Fibroblast of upper back skin (primary cell): ENCODE results near the gene CERS6.
"Not testable (repeated sequence)": the region's sequence is repeated elsewhere in the genome, so short reads cannot be mapped to it uniquely, and the experiment has no call there.

Source experiments
- DNase-seq: peaks from one replicate; pipeline ENCODE4 v3.0.0-alpha.2; 2013

CERS6 gene

GRCh38 chr2:168502852-168503251, 46.8 kb downstream of the CERS6 start:
- DNase-seq, result not testable (repeated sequence)

DNA sequence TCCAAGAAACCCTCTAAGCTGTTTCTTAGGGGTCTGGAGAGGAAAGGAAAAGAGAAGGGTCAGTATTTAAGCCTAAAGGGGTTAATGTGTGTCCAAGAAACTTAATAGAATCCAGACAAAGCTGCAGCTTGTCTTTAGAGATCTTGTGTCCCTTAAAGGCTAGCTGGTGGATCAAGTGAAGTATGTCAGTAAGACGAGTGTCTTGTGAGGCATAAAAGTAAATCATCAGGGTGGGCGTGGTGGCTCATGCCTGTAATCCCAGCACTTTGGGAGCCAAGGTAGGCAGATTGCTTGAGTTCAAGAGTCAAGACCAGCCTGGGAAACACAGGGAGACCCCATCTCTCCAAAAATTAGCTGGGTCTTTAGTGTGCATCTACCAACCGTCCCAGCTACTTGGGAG, 47.8 kb downstream of the CERS6 start:
- no peak for DNase-seq

DNA sequence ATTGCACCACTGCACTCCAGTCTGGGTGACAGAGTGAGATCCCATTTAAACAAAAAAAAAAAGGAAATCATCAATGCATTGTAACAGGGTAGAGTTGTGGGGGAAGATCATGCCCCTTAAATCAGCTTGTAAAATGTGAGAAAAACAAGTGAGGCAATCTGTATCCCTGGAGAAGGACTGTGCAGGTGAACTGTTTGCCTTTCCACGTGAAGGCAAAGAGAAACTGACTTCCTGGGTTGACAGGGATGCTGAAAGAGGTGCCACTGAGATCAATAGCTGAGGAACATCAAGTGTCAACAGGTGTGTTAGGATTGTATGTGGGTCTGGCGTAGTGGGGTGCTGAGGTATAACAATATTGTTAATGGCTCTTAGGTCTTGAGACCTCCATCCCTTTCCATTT, 48.3 kb downstream of the CERS6 start:
- DNase-seq, result no peak

- no peak for DNase-seq
These were observed 54.2 kb downstream of the CERS6 start for GRCh38 chr2:168510125-168510756.

DNA sequence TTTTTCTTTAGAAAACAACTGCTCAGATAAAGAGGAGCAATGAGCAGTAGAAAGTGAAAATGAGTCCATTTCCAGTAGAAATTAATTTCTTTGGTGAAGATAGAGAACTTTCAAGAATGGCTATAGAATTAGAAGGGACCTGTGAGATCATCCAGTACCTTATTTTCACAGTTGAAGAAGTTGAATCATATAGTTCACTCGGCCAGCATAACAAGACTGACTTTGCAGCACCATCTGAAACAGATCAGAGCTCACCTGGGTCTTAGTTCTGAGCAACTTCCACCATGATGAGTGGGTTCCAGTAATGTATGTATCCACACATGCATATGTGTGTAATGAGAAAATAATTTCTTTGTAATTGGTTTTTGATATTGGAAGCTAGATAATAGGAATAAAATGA, 58.6 kb downstream of the CERS6 start:
- no peak for DNase-seq

DNA sequence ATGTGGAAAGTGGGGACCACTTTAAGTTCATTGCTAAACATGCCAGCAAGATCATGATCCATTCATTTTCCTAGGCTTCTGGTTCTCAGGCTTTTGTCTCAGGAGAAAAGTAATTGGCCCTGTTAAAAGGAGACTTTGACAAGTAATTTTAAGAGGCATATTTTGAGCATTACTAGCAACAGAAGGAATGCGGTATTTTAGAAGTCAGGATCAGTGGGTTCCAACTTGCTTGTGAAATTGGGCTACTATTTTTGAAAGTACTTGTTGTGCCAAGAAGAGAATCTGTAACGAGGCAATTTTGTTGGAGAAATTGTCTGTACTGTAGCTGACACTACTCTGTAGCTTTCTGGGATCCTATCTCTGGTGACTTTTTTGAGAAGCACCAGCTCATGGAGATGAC, 59.4 kb downstream of the CERS6 start:
- DNase-seq, result peak; percentile 91

DNA sequence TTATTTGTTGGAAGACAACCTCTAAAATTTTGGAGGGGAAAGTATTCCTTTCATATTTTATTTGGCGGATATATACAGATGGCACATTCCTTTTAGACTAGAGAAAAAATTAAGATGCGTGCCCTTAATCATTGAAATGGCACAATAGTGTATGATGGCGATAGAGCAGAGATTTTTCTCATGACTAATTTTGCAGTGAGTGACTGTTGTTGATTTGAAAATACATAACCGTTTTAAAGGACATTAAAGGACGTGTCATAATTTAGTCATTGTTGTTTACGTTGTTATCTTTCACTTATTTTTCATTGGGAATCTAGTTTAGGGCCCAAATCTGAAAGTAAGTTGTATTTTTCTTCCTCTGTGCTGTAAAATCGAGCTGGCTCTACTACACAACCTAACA, 61.7 kb downstream of the CERS6 start:
- no peak for DNase-seq

DNA sequence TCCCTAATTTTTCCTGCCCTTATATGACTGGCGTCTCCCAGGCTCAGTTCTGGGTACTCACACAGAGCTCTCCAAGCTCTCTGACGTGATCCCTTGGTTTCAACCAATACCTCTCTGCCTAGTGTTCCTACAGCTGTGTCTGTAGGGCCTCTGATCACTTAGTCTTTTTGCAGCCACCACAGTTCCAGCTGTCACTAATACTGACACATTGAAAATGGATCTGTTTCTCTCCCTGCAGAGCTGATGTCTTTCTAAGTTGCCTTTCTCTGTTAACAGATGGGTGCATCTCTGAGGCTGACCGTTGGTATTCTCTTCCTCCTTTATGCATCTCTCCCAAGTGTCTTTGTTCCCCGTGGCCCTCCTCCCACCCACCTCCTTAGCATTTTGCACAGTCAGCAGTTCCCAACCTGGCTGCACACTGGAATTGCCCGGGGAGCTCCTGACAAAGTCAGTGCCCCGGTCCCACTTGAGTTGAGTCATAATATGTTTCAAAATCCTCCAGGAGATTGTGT, 62.5 kb downstream of the CERS6 start:
- DNase-seq, result peak; percentile 39

DNA sequence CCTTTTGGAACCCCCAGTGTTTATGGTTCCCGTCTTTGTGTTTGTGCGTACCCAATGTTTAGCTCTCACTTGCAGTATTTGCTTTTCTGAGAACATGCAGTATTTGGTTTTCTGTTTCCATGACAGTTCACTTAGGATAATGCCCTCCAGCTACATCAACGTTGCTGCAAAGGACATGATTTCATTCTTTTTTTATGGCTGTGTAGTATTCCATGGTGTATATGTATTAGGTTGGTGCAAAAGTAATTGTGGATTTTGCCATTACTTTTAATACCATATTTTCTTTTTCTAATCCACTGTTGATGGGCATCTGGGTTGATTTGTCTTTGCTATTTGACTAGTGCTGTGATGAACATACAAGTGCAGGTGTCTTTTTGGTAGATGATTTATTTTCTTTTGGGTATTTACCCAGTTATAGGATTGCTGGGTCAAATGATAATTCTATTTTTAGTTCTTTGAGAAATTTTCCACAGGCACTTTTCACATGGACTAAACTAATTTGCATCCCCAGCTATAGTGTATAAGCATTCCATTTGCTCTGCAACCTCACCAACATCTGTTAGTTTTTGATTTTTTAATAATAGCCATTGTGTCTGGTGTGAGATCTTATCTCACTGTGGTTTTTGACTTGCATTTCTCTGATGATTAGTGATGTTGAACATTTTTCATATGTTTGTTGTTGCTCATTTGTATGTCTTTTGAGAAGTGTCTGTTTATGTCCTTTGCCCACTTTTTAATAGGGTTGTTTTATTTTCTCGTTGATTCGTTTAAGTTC, 63.6 kb downstream of the CERS6 start:
- no peak for DNase-seq

DNA sequence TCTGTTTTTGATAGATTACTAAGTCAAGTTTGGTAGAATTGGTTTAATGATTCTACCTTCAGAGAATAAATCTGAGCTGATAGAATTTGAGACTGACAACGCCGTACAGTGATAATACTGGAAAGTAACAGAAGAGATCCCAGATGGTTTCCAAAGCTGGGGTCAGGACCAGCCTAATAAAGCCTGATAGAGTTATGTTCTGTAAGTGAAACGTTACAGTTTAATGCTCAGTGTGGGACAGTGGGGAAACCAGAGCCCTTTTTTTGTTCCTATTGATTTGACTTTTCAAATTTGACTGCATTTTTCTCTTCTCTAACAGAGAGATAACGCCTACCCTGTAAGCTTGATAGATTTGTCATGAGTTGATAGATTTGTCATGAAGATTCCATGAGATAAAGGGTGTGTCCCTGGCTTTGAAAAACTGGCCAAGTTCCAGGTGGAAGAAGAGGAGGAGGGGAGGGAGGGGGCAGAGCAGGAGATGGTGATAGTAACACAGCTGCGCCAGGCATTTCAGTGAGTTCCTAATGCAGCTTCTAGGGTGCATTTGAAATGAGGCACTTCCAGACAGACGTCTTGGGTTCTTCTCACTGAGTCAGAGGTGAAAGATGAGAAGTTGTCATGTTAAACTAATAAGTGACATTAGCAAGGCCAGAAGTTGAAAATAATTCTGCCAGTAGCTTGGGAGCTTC, 65.1 kb downstream of the CERS6 start:
- peak; percentile 28 for DNase-seq

- no peak for DNase-seq
These were observed 66.4 kb downstream of the CERS6 start for GRCh38 chr2:168522446-168522845.

GRCh38 chr2:168524005-168524404, 67.9 kb downstream of the CERS6 start:
- no peak for DNase-seq

DNA sequence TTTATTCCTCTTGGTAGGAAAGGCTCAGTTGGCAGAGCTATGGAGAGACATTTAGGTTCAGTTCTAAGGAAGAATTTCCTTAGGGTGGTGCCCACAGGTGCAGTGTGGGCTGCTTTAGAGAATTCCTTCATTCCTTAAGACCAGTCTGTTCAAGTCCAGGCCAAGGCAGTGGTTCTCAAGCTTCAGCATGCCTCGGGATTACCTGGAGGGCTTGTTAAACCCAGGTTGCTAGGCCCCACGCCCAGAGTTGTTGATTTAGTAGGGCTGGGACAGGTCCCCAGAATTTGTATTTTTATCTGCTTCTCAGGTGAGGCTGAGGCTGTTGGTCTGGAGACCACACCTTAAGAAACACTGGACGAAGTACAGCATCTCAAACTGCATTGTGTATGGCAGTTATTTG, 68.9 kb downstream of the CERS6 start:
- DNase-seq, result no peak

DNA sequence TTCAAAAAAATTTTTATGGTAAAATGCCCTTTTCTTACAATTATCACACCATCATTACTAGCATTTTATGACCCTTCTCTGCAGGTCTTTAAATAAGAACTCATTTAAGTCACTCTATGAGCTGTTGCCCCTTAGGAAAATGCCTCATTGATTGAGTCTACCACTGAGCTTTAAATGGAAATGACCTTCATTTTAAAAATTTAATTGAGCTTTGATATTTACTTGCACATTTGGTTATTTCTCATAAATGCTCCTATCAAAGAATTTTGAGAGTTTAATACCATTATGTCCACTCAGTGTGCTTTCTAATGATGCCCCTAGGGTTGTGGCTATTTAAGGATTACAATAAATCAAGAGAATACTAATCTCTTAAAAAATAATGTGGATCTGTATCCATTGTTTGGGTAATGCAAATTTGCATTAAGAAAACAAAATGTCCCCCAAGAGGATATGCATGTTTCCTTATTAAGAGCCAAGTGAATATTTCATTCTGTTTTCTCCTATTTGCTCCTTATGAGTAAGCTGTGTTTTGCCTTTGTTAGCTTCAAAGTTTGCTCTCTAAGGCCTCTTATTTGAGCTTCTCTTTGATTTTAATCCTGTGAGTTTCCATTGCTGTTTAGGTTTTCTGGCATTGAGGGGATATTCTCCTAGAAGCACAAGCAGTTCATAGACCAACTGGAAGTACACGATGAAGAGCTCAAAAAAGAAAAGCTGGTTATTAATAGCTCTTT, 69.8 kb downstream of the CERS6 start:
- DNase-seq, result no peak

GRCh38 chr2:168526641-168527040, 70.6 kb downstream of the CERS6 start:
- DNase-seq, result no peak

DNA sequence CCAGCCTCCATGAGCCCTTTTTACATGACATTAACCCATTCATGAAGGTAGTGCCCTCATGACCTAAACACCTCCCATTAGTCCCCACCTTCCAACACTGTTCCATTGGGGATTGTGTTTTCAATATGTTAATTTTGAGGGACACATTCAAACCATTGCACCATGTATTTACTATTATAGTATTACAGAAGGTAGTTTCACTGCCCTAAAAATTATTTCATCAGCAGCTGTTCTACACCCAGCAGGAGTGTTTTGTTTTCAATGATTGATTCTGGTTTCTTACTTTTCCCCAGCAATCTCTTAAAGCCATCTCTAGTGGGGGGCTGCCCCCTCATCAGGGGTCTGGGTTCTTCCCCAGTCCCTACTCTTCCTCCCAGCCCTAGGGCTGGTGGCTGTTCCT, 71.9 kb downstream of the CERS6 start:
- DNase-seq, result no peak

DNA sequence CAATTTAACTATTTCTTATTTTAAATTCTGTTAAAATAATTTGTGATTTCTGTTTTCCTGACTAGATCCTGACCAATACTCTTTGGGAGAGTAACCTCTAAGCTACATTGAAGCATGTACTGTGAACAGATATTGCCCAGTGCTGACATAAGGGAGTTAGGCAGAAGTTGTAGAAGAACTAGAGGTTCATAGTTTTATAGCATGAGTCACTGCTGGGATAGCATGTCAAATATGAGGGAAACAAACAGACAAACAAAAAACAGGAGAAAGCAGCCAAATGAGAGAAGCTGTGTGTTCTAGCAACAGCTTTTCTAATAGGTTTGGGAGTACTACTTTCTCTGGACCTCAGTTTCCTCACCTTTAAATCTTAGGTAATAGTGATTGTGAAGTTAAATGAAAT, 72.4 kb downstream of the CERS6 start:
- peak; percentile 25 for DNase-seq

- DNase-seq, result no peak
These were observed 73.2 kb downstream of the CERS6 start for GRCh38 chr2:168529054-168529833.

- DNase-seq, result no peak
These were observed 74.0 kb downstream of the CERS6 start for GRCh38 chr2:168529900-168530561.

DNA sequence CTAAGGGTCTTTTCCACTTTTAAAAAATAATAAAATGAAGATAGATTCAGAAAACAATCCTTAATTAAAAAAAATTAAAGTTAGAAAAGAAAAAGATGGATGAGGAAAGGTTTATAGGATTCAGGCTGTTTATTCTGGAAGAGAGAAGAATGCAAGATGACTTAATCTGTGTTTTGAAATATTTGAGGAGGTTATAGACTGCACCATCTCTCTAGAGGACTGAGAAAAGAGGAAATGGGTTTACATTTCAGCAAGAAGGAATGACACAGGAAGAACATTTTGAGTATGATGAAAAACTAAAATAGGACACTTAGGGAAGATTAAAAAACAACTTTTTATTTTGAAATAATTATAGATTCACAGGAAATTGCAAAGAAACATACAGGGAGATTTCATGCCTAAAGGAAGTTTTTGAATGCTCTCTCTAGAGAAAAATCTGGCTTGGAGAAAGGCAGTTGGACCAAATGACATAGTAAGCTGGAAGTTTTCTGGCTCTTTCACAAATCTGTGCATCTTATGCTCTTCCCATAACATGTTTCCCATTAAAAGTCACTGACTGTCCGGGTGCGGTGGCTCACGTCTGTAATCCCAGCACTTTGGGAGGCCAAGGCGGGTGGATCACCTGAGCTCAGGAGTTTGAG, 75.0 kb downstream of the CERS6 start:
- DNase-seq, result peak; percentile 64

DNA sequence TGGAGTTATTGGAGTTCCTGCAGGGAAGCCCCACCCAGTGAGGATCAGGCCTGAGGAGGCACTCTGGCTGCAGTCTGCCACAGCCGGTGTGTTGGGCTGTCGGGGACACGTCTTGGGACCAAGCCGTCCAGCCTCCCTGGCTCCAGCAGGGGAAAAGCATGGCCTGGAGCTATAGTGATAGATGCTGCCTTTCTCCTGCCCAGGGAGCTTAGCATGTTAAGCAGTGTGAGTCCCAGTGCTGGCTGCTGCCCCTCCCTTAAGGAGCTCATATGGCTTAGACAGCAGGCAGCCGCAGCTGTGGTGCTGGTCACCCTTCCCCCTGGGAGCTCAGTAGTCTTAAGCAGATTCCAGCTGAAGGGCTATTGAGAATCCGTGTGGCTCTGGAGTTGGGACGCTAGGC, 78.9 kb downstream of the CERS6 start:
- no peak for DNase-seq
